Kidney capillary endothelial cell (primary cell): ENCODE data around the gene THSD4.

Experiments used
- DNase-seq: peaks from one replicate; pipeline ENCODE4 v3.0.0-alpha.2; 2018; ENCODE audit warnings: low spot score

THSD4 gene

DNA sequence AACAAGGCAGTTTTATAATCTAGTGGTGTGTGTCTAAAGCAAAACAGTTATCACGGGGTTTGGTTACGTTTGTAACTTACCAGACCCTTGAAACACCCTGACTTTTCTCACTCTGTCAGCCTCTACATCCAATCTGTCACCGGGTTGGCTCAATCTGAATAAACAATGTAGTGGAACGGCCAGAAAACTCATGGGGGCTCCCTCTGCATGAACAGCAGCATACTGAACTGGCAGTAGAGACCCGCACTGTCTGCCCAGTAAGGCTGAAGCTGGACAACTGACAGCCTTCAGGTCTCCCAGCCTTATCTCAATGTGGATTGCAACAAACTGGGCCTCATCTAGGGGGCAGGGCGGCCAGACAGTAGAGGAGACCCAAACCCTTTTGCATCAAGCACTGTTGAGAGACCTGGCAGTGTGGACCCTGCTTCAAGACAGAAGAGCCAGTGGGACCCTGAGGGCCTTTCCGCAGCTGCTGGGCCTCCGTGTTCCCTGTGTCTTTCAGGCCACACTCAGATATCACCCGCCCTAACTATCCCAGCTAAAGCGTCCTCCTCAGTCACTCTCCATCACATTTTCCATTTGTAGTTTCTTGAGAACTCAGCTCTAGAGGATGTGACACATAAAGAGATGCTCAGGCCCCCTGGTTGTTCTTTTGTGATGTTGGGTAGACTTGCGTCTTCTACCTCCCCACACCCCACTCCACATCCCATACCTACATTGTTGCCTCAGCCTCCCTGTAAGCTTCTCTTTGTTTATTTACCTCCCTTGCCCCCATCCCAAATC, 513.9 kb downstream of the THSD4 start:
- DNase-seq = no peak

DNA sequence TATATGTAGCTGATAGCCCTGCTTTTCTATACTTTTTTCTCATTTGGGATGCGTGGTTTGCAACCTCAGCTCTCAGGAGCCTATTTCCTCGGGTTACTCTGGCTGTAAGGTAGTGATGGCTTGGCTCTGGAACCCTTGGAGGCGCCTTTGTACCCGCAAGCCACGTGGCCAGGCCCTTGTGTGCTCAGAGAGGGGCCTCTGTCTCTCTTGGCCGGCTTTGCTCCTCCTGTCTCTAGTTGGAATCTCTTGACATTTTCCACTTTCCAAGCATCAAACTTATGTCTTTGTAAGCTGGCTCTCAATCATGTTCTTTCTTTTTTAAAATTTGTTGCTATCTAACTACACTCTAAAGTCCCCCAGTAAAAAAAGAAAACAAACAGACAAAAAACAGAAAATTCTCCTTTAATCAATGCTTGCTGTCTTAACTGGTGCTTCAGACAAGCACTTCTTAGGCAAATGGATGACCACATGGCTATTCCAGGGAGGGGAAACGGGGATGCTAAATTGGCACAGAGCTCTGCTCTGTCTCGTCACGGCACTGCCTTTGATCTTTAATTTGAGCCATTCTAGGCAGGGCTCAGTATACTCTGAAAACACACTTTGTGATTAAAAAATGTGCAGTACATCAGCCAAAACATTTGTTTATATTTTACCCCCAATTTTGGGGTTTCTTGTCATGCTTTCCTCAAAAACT, 514.7 kb downstream of the THSD4 start:
- no peak for DNase-seq

DNA sequence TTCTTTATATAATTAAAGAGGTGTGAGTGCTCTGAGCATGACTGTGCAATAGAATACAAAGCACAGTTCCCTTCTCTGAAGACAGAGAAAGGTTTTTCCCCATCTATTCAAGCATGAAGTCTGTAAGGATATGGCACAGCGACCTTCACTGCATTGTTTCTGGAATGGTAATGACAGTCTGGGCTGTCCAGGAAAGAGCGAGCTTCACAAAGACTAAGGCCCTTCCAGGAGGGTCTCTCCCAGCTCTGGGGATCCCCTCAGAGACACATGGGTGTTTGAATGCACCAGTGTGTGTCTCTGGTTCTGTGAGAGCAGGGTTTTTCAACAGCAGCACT, 515.2 kb downstream of the THSD4 start:
- DNase-seq = no peak

DNA sequence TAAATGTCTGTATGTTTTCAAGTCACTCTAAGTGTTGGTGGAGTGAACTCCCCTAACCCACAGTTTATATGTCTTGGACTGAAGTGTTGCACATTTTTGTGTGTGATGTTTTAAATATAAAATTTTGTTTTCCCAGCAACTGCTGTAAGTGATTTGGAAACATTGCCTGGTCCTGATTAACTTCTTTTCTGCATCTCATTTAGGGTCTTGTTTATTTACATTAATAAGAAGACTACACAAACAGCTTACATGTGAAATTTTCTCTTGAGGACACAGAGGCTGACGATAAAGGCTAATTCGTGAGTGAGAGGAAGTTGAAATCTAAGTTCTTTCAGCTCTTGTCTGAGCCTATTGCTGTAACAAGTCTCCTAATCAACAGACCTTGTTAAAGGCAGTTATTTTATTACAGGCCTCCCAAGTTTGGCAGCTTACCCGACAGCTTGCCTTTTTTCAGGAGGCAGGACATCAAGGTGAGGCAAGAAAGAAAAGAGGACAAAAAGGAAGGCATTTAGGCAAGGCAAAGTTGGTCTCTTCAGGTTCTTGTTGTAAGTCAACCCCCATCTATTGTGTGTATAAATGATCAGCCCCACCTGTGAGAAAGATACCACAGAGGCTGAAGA, 517.4 kb downstream of the THSD4 start:
- DNase-seq = no peak

DNA sequence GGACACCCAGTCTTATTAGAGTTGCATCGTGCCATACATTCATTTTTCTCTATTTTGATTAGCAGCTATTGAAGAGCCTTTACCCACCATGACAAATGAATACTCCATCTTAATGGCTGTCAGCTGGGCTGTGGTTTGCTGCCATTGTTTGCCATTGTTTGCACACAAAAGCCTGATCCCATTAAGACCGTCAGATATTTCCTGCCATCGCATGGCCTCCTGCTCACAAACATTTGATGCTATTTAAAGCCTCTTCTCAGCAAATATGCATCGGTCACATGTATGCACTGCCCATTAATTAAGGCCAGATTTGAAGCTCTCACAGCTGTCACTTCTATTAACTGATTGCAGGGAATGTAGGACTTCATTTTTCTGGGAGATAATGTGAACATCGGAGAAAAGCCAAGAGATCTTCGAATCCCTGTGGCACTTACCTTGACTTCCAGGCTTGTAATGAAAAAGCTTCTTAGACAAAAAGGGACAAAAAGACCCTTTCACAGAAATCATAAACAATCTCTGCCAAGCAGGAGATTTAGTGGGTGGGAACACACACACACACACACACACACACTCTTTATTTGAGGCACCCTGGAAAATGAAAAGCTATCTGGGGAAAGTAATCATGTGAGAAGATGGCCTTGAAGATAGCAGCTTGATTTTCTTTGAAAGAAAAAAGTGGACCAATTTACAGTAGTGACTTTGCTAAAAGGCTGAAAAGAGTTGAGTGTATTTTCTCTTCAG, 519.7 kb downstream of the THSD4 start:
- peak; percentile 65 for DNase-seq

DNA sequence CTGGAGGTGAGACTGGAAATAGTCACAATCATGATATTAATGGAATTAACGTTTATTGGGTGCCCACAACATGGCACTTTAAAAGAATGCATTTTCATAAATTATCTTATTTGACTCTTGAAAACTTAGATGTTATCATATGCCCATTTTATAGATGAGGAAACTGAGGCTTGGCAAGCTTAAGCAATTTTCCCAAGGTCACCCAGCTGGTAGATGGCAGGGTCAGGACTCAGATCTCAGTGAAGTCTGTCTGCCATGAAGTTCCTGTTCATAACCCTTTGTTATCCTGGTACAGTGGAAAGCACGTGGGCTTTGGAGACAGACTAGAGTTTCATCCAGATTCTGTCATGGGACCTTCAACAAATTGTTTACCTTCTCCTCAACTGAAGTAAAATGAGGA, 520.5 kb downstream of the THSD4 start:
- no peak for DNase-seq

DNA sequence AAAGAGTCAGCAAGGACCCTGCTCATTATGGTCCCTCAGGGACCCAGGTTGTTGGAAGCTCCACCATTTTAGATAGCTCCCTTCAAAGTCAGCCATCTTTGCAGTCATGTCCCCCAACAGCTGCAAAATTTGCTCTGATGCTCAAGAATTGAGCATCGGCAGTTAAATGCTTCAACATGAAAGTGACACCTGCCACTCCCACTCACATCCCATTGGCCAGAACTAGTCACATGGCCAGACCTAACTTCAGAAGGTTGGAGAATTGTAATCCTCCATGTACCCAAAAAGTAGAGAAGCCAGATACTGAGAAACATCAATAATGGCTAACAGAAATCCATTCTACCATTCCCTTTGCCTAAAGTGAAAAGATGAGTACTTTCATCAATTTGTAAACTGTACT, 523.6 kb downstream of the THSD4 start:
- no peak for DNase-seq

DNA sequence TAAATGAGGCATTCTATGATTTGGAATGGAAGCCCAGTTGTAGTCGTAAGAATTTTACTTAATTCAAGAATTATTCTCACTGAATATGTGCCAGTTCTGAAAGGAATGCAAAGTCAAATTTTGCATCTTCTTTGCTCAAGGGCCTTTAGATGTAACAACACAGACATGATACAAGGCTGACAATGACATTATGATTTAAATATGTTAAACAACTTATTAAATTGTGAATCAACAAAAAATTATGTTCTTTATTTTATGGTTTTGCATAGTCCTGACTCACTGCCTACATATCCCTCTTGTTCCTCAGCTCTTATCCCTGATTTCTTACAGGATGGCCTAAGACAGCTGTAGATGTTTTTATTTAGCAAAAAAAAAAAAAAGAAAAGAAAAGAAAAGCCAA, 524.2 kb downstream of the THSD4 start:
- DNase-seq = no peak

DNA sequence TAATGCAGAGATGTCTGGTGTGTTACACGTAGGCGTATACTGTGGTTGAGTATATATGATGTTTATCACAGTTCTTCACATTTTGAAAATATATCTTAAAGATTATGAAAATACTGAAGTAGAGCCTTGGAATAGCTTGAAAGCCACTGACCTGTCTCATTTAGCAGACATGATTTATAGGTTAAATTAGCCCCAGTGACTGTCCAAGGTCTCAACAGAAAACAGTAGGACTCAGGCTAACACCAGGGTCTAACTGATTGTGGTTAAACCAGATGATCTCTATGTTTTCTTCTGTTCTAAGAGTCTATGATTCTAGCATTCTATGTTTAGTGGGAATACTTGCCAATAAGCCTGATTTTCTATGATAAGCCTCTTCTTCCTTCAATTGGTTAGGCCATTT, 528.6 kb downstream of the THSD4 start:
- DNase-seq = no peak

DNA sequence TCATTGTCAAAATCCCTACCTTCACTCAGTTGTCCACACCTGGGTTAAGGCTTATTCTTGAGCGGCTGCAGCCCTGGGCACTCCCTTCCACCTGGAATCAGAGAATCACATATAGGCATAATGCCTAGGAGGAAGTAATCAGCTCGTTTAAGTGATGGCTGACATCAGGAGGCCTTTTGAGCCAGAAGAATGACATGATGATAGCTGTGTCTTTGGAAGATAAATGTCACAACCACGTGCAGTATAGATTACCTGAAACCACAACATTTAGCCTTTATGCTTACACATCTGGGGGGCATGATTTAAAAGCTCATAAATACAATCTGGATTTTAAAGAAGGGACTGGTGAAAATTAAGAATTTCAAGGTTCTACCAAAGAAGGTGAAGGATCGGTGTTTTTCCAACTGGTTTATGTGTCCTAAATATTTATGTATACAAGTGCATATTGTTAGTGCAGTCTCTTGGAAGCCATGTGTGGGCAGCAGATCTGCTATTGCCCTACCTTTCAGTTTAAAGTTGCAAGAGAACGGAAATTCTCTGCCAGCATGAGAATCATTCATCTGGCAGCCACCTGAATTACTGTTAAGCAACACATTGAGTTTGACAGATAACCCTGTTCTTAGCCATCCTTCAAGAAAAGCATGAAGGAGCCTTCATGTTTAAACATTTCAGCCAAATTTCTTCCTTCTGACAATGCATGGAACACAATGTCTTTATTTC, 531.7 kb downstream of the THSD4 start:
- no peak for DNase-seq

DNA sequence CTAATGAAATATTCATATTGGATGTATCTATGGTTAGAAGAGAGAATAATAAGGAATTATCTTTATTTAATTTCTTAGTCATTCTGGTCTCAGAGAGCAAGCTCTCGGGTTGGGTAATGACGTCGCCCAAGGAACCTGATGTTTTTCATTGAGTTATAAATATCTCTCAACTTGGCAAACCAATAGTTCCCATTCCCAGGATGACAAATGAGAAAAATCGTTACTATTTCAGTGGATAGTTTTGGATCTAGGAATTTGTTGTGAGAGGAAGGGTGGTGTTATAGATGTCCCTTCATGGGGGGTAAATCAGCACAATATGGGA, 532.2 kb downstream of the THSD4 start:
- DNase-seq = no peak

DNA sequence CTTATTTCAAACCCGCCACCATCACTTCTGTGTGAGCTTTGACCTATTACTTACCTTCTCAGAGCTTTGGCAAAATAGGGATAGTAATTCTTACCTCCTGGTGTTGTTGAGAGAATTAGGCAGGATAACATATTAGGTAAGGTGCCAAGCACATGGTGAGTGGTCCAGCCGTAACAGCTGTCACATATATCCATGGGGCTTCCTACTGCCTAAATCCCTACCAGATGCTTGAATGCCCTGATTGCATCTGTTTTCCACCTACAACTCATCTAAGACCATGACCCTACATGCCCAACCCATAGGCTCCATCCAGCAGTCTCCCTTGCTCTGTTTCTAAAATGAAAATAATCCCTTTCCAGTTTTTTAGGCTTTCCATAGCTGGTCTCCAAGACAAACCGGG, 532.8 kb downstream of the THSD4 start:
- DNase-seq = no peak

DNA sequence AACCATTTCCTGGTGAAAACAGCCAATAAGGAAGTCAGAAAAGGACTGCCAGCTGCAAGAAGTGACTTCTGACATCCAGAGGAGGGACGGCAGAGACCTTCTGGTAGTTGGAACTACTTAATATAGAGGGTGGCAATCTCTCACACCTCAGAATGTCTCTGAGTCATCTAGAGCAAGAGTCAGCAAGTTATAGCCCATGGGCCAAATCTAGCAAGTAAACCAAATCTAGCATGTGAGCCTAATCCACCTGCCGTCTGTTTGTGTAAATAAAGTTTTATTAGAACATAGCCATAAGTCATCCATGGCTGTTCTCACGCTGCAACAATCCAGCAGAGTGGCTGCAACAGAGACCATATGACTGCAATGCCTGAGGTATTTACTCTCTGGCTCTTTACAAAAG, 534.6 kb downstream of the THSD4 start:
- no peak for DNase-seq

DNA sequence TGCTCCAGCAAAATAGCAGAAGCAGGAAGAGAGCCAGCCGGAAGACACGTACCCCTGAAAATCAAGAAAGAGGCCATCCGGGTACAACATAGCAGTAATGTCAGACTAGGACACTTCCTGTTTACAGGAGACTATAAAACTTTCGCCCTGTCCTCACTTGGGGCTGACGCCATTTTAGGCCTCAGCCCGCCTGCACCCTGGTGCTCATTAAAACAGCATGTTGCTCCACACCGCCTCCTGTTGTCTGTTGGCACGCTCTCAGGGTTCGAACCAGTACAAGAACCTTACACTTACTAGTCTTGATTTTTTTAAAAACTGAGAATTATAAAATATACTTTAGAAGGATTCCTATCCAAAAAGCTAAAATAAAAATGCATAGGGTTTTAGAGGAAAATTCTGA, 535.3 kb downstream of the THSD4 start:
- no peak for DNase-seq

DNA sequence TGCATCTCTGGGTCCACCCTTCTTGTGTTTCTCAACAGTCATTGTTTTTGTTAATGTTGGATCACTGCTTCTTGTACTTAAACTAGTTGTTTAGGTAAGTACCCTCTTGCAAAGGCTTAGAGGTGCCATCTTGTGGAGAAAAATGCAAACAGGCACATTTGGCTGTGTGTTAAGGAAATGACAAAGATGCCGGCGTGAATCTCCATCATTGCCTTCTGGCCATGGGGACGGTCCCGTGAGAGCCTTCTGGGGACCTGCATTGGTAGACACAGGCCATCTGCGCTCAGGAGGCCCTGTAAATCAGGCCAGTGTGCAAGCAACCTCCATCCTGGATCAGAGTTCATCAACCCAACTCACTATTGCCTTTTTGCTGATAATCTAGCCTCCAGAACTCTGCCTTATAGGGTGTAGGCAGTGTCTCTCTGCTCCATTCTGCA, 536.5 kb downstream of the THSD4 start:
- peak; percentile 71 for DNase-seq

DNA sequence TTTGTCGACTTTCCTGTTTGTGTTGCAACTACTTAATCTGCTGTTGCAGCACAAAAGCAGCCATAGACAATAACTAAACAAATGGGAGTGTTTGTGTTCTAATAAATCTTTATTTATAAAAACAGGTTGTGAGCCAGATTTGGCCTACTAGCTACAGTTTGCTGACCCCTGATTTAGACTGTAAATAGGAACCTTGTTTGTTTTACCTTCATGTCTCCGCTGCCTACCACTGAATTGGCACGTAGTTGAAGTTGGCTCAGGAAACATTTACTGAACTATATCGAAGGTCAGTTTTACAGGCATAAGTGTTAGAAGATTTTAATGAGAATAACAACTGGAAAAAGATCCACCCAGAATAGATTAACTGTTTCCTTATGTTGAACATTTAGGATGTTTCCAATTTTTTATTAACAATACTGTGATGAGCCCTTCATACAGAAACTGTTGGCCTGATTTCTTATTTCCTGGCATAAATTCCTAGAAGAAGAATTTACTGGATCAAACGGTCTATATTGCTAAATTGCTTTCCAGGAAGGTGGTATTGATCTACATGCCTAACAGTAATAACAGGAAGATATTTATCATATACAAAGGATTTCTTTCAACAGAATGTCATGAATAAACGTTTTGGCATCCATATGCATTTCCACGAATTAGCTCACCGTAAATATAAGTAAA, 538.9 kb downstream of the THSD4 start:
- no peak for DNase-seq

DNA sequence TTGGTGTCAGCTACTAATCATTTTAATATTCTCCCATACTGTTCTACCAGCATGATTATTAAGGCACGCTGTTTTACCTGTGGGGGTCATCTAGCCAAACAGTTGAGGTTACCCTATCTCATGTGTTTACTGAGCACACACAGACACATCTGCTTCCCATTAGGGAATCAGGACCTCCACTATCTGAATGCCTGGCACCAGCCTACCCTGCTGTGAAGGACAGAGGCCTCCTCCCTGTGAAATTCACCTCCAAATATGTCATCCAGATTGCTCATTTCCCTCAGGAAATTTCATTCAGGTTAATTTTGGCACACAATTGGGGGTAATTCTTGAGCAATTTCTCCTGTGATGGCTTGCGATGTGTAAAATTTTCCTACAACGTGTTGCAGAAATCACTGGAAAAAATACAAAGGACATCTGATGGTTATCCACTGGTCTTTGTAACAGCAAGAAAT, 539.5 kb downstream of the THSD4 start:
- peak; percentile 70 for DNase-seq

DNA sequence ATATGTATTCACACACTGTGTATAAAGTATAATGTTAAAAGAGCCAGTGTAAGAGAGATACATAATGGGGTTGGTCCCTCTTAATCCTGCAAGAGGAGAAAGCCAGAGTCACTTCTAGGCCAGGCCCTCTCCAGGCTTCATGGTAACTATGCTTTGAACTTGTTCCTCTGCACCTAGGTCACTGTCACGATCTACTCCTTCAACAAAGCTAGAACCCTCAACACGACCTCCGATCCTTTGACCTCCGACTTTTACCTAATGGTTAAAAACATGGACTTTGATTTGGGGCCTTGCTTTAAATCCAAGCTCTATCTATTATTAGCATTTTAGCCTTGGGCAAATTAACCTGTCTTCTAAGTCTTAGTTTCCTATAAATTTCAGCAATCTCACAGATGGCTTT, 541.2 kb downstream of the THSD4 start:
- no peak for DNase-seq

DNA sequence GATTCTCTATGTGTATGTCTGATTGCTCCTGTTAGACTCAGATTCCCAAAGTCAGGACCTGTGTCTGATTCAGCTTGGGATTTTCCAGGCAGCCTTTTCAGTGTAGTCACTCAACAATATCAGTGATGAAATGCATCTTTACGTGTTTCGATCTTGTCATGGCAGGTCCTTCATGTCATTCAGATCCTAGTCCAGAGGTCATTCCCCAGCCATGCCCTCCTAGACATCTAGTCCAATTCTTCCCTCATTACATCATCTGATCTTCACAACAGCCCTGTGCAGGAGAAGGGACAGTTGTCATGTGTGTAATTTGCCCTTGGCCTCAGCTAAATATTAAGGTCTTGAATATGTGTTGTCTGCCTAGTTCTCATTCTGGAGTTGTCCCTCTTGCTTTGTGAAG, 541.9 kb downstream of the THSD4 start:
- DNase-seq = no peak

DNA sequence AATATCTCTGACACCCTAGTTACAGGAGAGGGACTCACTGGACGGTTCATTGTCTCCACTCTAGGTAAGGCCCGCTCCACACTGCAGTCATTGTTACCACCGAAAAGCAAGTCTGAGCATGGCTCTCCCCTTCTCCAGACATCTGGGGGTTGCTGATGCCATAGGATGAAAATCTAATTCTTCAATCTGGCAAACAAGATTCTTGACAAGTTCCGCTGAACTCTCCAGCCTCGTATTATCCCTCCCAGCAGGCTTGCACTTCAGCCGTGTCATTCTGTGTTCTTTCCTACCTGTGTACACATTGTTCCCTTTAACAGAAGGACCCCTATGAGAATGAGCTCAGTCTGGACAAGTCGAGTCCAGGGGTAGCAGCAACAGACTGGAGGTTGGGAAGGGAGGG, 542.8 kb downstream of the THSD4 start:
- no peak for DNase-seq
